Measurements from ENCODE around the gene COMT.

COMT gene

DNA sequence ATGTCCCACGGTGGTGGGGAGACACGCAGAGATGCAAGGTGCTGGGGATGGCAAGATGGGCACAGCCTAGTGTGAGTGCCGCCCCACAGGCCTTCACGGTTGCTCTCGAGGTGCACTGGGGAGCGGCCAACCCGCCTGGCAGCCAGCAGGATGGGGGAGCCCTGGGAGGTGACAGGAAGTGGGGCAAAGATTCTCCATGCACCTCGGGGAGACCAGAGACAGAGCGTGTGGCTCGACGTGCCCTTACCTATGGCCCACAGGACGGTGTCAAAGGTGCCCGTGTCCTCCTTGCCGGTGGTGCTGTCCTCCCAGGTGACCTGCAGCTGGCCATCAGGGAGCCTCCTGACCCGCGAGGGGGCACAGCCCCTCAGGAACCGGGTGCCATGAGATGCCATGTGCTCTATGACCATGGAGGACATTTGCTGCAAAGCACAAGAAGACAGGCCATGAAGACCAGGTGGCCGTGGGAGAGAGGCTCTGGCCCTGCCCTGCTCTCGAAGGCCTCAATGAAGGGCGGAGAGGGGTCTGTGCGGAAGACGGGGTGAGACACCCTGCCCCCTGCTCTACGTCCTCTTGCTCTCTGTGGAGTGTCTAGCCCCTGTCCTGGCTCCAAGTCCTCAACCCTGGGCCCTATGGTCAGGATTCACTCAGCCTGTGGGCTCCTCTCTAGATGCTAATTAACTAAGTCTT, 46.3 kb upstream of the COMT start:
- Histone ChIP-seq H3K9ac (no peak overlapping the region), H3K27ac (no peak overlapping the region), H2AFZ (ENCODE audit: low read depth) (no peak overlapping the region), H3K79me2 (ENCODE audit: insufficient read depth, low read depth) (no peaks in the 10 kb centered on the region), H3K4me2 (no peak overlapping the region), H3K4me1 (ENCODE audit: low read depth, poor library complexity, severe bottlenecking) (peaks cover 40% of the 10 kb centered on the region), H3K27me3 (ENCODE audit: insufficient read depth, low read depth) (no peaks in the 10 kb centered on the region), H4K20me1 (ENCODE audit: insufficient read depth) (no peaks in the 10 kb centered on the region), H3K36me3 (ENCODE audit: insufficient read depth) (no peaks in the 10 kb centered on the region), H3K4me3 (IDR thresholded peaks at IDR 0.05; ENCODE audit: insufficient read depth, low read depth, low read length) (no peak overlapping the region)
- TF ChIP-seq, protein P1, sequence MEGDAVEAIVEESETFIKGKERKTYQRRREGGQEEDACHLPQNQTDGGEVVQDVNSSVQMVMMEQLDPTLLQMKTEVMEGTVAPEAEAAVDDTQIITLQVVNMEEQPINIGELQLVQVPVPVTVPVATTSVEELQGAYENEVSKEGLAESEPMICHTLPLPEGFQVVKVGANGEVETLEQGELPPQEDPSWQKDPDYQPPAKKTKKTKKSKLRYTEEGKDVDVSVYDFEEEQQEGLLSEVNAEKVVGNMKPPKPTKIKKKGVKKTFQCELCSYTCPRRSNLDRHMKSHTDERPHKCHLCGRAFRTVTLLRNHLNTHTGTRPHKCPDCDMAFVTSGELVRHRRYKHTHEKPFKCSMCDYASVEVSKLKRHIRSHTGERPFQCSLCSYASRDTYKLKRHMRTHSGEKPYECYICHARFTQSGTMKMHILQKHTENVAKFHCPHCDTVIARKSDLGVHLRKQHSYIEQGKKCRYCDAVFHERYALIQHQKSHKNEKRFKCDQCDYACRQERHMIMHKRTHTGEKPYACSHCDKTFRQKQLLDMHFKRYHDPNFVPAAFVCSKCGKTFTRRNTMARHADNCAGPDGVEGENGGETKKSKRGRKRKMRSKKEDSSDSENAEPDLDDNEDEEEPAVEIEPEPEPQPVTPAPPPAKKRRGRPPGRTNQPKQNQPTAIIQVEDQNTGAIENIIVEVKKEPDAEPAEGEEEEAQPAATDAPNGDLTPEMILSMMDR (conservative IDR thresholded peaks at IDR 0.05; ENCODE audit: low read depth, low read length), result no peak

DNA sequence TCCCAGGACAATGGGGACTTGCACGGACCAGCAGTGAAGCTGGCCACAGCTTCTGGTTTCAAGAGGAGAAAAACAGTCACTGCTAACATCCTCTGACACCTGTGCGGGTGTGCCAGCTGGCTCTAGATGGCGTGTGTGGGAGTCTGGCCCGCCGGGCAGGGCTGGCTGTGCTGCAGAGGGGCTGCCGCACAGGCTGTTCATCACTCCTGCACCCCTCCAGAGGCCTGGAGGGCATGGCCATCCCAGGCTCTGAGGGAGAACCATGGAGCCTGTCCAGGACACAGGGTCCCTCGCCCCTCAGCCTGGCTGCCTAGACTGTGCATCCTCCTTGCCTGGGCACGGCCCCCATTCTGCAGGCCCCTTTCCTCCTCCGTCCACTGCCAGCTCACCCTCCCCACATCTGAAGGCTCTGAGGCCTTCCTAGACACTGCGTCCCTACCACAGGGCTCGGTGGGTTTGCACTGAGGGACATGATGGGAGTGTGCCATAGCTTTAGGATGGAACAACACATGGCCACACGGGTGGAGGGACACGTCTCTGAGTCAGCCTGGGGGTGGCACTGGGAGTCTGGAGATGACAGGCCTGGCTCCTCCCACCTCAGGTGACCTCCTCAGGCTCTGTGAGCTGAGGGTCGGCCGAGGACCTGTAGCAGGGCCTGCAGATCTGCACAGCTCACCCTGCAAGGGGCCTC, 44.8 kb upstream of the COMT start:
- Histone ChIP-seq H3K4me2 (no peak overlapping the region), H3K4me1 (ENCODE audit: low read depth, poor library complexity, severe bottlenecking) (peaks cover 27% of the 10 kb centered on the region)
- TF ChIP-seq, protein P1 (conservative IDR thresholded peaks at IDR 0.05; ENCODE audit: low read depth, low read length), result no peak

DNA sequence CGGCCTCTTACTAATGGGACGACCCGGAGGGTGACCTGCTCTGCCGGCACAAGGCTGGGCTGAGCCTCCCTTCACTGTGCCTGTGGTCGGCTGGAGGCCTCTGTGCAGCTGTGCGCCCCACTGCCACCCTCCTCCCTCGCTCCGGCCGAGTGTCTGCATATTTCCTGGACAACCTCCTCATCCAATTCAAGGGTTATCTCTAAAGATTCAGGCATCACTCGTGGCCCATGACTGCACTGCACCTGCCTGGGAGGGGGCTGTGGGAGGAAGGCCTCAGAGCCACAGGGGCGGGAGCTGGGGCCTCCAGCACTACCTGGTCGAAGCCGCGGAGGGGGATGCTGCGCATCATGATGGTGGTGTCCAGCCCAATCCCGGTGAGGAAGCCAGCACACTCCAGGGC, 43.8 kb upstream of the COMT start:
- TF ChIP-seq, protein P1 (conservative IDR thresholded peaks at IDR 0.05; ENCODE audit: low read depth, low read length), result no peak
- Histone ChIP-seq H3K4me1 (ENCODE audit: low read depth, poor library complexity, severe bottlenecking) (peaks cover 18% of the 10 kb centered on the region), H3K4me2 (no peak overlapping the region), H3K79me2 (ENCODE audit: insufficient read depth, low read depth) (no peaks in the 10 kb centered on the region), H3K36me3 (ENCODE audit: insufficient read depth) (no peaks in the 10 kb centered on the region), H3K4me3 (IDR thresholded peaks at IDR 0.05; ENCODE audit: insufficient read depth, low read depth, low read length) (no peak overlapping the region), H3K27ac (no peak overlapping the region), H3K9ac (no peak overlapping the region), H2AFZ (ENCODE audit: low read depth) (no peak overlapping the region), H4K20me1 (ENCODE audit: insufficient read depth) (no peaks in the 10 kb centered on the region), H3K27me3 (ENCODE audit: insufficient read depth, low read depth) (no peaks in the 10 kb centered on the region)

More for the DNA sequence above, 44.8 kb upstream of the COMT start:
- Histone ChIP-seq H4K20me1 (ENCODE audit: insufficient read depth) (no peaks in the 10 kb centered on the region), H2AFZ (ENCODE audit: low read depth) (no peak overlapping the region), H3K4me3 (IDR thresholded peaks at IDR 0.05; ENCODE audit: insufficient read depth, low read depth, low read length) (no peak overlapping the region), H3K27me3 (ENCODE audit: insufficient read depth, low read depth) (no peaks in the 10 kb centered on the region), H3K79me2 (ENCODE audit: insufficient read depth, low read depth) (no peaks in the 10 kb centered on the region), H3K36me3 (ENCODE audit: insufficient read depth) (no peaks in the 10 kb centered on the region), H3K9ac (no peak overlapping the region), H3K27ac (no peak overlapping the region)

DNA sequence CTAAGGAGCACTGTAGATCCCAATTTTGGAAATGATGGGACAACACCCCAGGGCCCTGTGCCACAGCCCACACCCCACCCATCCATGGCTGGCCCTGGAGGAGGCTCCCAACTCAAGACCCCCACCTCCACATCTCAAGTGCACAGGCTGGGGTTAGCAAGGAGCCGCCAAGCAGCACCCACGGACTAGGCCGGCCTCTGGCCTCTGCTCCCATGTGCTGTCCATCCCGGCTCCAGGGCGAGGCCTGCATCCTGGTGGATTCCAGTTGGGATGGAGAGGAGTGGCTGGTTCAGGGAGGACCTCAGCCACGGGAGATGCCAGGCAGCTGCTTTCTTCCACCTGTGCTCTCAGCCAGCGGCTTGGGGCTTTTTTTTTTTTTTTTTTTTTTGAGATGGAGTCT, 43.4 kb upstream of the COMT start:
- TF ChIP-seq, protein P1 (conservative IDR thresholded peaks at IDR 0.05; ENCODE audit: low read depth, low read length), result no peak
- Histone ChIP-seq H3K79me2 (ENCODE audit: insufficient read depth, low read depth) (no peaks in the 10 kb centered on the region), H3K27me3 (ENCODE audit: insufficient read depth, low read depth) (no peaks in the 10 kb centered on the region)

More for the DNA sequence above, 43.4 kb upstream of the COMT start:
- Histone ChIP-seq H3K4me1 (ENCODE audit: low read depth, poor library complexity, severe bottlenecking) (peaks cover 14% of the 10 kb centered on the region), H3K4me2 (no peak overlapping the region), H3K4me3 (IDR thresholded peaks at IDR 0.05; ENCODE audit: insufficient read depth, low read depth, low read length) (no peak overlapping the region), H3K36me3 (ENCODE audit: insufficient read depth) (no peaks in the 10 kb centered on the region), H3K9ac (no peak overlapping the region), H2AFZ (ENCODE audit: low read depth) (no peak overlapping the region), H3K27ac (no peak overlapping the region), H4K20me1 (ENCODE audit: insufficient read depth) (no peaks in the 10 kb centered on the region)

Data from KMS-11 (cell line).